ENCODE measurements around the gene SLC16A7.
"Not testable (repeated sequence)": the region's sequence is repeated elsewhere in the genome, so short reads cannot be mapped to it uniquely, and the experiment has no call there.

SLC16A7 gene

DNA sequence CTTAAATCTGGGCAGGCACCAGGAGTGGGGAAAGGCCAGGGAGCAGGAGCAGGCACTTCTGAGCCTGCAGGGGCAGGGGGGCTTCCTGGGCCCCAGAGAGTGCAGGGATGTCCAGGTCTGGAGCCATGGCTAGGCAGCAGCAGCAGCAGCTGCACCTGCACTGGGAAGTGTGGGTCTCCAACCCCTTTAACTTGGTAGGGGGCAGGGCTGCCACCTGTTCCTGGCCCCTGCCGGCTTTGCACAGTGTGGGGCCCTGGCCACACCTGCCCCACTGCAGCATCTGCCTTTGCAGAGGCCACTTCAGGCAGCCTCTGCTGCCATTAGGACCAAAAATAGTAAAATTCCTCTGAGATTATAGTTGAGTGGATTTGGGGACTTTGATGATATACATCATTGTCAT is 138.5 kb downstream of the SLC16A7 start:
- no peak for DNase-seq (ENCODE audit: low read depth in 1 of 2, low spot score in 1 of 2)

DNA sequence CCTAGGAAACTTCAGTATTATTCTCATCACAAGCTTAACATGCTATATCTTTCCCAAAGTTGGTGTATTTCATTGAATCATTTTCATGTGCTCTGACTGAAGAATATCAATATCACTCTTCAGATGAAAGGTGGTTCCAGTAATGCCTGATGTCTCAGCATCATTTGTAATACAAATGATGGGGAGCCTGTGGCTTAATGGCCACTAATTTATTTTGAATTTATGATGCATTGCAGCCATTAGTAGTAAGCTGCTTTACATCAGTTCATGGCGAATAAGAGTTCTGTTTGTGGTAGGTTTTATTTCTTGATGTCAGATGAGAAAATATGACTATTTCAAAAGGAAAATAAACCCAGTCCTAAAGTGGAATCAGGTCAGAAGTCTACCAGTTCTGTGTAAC is 139.4 kb downstream of the SLC16A7 start:
- no peak for DNase-seq (ENCODE audit: low read depth in 1 of 2, low spot score in 1 of 2)

DNA sequence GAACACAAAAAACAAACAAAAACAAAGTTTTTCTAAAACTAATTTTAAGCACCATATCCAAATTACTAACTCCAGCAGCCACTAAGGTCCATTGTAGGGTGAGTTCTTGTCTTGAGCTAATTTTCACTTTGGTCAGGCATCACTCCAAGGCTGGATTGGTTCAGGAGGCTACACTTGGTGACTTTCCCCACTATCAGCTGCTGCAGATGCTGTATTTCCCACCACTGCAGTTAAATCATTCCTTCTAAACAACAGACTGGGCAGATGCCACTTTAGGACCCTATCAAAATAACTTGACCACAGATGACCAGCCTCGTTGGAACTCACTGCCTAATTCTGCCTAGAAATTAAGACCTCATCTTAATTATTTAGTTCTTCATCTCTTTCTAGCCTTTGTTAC is 140.5 kb downstream of the SLC16A7 start:
- DNase-seq (ENCODE audit: low read depth in 1 of 2, low spot score in 1 of 2), result no peak

DNA sequence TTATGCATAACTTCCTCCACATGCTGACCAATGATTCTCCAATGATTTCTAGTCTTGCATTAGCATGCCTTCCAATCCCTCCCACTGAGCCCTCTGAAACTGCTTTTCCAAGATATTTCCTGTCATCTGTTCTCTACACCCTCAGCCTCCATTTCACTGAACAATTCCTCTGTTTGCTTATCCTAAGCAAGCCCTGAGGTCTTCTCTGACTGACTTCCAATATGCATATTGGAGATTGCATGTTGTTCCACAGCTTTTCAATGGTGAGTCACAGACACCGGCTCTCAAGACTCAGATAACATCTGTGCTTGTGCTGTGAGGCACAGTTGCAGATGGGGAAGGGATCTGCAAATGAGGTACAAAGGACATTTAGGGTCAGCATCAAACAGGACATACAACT is 141.0 kb downstream of the SLC16A7 start:
- no peak for DNase-seq (ENCODE audit: low read depth in 1 of 2, low spot score in 1 of 2)

DNA sequence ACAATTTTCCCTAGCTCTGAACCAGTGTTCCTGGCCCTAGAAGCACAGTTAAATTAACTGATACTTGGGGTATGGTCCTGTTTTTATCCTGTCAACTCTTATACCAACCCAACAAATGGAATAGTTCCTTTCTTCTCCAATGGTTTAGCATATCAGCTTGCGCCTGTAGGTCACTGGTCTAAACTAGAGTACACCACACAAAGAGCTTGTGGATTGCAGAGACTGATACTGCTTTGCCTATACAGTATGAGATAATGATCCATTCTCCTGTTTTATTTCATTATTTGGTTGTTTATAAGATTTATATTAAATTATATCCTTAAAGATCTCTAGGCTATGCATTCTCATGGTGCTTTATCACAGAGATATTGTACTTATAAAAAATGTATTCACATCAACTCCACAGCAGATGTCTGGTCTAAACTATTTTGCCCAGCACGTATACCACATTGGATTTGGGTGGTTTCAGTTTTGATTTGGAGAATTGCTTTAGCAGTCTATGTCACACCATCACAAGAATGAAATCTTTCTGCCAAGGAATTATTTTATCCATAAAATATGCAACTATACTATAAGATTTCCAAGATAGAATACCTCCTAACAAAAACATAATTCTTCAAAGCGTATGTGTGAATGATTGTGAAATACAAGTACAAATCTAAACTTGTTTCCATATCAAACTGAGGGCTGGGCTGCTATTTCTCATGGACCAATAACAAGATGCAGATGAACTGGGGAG is 142.1 kb downstream of the SLC16A7 start:
- no peak for DNase-seq (ENCODE audit: low read depth in 1 of 2, low spot score in 1 of 2)

DNA sequence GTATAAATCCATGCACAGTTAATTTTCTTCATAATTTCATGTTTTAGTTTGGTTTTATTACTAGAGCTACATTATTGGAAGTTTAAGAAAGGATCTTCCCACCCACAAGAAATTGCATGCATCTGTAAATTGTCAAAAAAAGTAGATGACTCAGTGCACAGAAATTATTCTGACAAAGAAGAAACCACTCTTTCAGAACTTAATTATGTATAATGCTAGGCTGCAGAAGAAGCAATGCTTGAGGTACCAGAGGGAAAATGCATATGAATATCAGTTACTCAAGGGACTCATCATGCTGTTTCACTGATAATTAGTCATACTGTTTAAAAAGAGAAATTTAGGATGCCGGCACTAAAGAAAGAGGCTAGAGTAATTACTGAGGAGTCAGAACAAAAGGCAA is 147.0 kb downstream of the SLC16A7 start:
- no peak for DNase-seq (ENCODE audit: low read depth in 1 of 2, low spot score in 1 of 2)

DNA sequence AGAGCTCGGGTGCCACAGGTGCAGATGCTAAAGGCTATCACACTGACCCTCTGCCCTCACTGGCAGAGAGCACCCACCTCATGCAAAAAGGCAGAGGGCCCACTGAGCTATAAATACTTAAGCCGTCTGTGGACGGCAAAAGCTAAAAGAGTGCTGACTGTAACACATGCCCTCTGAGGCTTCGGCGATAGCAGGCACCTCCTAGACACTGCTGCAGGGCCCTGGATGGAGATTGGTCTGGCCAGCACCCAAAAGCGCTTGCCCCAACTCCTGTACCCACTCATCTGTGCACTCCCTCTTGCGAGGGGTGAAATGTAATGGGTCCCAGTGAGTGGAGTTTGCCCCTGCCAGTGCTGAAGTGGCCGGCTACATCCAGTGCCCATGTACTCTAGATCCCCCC is 148.7 kb downstream of the SLC16A7 start:
- DNase-seq (ENCODE audit: low read depth in 1 of 2, low spot score in 1 of 2), result no peak

DNA sequence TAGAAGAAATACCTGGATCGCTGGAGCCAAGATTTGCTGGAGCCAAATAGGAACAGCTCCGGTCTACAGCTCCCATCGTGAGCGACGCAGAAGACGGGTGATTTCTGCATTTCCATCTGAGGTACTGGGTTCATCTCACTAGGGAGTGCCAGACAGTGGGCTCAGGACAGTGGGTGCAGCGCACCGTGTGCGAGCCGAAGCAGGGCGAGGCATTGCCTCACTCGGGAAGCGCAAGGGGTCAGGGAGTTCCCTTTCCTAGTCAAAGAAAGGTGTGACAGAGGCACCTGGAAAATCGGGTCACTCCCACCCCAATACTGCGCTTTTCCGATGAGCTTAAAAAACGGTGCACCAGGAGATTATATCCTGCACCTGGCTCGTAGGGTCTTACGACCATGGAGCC is 155.3 kb downstream of the SLC16A7 start:
- not testable (repeated sequence) for DNase-seq (ENCODE audit: low read depth in 1 of 2, low spot score in 1 of 2)

DNA sequence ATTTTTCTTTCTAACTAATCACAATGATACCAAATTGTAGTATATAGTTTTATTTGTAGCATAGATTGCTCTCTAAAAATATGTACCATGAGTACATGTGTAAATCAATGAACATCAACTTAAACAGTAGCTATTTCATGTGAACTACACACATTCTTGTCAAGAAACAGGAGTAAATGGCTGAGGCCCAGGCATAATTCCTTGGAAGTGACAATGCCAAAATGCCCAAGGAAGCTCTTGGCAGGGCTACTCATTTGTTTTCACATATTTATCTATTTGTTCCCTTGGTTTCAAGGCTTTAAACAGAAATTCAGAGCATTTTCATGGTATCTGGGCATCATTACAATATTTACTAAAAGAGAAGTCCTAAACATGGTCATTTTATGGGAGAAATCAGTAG is 165.7 kb downstream of the SLC16A7 start:
- no peak for DNase-seq (ENCODE audit: low read depth in 1 of 2, low spot score in 1 of 2)

DNA sequence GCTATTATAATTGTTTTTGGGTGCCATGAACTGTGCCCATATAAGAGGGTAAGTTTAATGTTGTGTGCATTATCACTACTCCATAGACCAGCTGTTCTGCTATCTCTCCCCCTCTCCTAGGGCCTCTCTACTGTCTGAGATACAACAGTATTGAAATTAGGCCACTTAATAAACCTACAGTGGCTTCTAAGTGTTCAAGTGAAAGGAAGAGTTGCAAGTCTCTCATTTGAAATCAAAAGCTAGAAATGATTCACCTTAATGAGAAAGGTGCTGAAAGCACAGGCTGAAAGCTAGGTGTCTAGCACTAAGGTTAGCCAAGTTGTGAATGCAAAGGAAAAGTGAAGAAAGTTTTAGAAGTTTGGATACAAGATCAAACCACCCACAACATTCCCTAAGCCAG is 168.0 kb downstream of the SLC16A7 start:
- DNase-seq (ENCODE audit: low read depth in 1 of 2, low spot score in 1 of 2), result no peak

DNA sequence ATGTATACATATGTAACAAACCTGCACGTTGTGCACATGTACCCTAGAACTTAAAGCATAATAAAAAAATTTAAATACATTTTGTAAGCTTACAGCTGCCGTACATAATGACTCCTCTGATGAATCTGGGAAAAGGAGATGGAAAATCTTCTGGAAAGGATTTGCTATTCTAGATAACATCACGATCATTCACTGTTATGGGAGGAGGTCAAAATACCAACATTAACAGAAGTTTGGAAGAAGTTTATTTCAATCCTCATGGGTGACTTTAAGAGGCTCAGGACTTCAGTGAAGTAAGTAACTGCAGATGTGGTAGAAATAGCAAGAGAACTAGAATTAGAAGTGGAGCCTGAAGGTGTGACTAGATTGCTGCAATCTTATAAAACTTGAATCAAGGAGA is 172.2 kb downstream of the SLC16A7 start:
- no peak for DNase-seq (ENCODE audit: low read depth in 1 of 2, low spot score in 1 of 2)

DNA sequence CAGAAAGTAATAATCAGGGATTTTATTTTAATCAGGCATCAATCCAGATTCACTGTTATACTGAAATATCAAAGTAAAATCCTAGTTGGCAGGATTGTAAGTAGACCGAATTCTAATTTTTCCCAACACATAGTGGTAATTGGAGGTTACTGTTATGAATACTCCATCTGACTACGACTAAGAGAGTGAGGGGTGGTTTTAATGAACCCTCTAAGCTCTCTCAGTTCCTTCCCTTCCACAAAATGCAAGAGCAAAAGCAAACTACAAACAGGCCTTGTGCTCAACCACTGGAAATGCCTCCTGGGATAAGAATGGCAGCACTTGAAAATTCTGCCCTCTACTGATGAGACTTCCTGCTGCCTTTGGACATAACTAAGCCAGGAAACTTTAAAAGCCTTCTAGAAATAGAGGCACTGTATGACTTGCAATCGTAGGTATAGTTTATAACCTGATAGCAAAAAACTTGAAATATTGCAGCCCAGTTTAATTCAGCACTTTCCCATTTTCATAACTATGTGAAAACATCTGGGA is 184.8 kb downstream of the SLC16A7 start:
- DNase-seq (ENCODE audit: low read depth in 1 of 2, low spot score in 1 of 2), result no peak

DNA sequence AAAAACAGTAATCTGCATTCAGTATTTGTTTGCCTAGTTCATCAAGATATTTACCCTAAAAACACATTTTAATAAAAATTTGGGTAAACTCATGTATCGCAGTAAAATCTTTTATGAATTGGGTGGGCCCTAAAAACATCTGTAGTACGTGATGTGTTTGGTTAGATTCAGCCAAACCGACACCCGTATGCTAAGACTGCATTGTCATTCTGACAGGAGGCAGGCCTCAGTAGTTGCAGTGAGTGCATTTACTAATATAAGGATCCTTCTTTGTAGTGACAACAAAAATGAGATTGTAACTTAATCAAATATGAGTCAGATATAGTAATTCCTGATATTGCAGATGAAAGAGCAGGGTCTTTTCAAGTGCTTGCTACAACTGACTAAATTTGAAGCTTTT is 191.8 kb downstream of the SLC16A7 start:
- no peak for DNase-seq (ENCODE audit: low read depth in 1 of 2, low spot score in 1 of 2)

DNA sequence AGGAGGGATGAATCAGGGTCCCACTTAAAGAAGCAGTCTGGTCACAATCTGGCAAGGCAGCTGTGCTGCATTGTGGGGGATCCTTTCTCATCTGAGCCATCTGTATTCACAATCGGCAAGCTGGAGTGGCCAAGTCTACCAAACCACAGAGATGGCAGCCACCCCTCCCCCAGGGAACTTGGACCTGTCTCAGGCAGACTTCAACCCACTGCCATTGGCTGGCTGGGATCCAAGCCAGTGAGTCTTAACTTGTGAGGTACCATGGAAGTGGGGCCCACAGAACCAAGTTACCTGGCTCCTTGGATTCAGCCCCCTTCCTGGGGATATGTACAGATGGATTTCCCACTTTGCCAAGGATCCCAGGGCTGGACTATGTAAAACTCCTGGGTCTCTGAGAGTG is 196.8 kb downstream of the SLC16A7 start:
- DNase-seq (ENCODE audit: low read depth in 1 of 2, low spot score in 1 of 2), result no peak

DNA sequence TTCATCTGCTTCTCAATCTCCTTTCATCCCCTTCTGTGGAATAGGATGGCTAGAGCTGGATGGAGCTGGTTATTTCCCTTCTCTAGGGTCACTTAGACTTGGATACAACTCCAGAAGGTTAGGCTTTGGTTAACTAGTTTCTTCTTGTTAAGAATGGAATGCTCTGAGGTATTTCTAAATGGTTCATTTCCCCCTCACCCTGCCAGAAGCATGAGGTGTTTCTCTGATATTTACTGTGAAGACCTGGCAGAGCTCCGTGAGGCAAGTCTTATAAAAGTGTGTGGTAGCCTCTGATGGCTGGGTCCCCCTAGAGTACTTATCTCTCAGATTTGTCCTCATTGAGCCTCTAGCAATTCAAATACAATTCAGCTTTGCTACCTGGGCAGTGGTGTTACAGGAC is 207.9 kb downstream of the SLC16A7 start:
- DNase-seq (ENCODE audit: low read depth in 1 of 2, low spot score in 1 of 2), result no peak

DNA sequence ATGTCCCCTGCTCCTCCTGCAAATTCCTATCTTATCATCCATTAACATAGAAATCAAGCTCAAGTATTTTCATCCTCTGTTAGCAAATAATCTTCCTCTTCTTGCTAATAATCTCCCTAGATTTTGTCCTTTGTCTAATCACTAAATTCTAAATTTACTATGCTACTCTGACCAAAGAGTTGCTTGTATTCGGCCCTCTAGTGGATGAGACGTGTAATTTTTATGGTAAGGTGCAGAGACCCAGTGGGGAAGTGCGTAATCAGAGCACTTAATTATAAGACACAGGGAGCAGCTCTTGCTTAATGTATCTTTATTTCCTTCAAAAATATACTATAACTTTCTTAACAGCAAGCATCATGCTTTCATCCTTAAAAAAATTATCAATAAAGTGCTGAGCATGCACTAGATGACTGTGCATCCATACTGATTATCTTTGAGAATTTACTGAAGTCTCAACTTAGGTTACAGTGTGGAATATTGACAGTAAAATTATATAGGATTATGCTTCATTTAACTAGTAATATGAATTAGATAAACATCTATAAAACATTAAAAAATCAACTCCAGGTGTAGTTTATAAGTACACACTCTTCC is 212.6 kb downstream of the SLC16A7 start:
- DNase-seq (ENCODE audit: low read depth in 1 of 2, low spot score in 1 of 2), result no peak

DNA sequence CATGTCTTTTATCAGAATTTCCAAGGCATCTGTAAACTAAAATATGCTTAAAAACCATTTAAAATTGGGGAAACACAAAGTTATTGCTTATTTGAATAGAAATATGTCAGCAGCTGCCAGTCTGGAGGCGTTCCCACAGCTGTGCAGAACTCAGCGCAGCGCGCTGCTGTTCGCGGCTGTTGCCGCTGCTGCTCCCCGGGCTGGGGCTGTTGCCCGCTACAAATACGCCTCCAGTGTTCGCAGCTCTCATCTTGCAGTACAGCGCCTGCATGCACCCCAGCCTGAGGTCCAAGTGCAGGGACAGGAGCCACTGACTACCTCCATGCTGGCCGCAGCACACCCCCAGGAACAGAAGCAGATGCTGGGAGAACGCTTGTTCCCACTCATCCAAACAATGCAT is 216.2 kb downstream of the SLC16A7 start:
- no peak for DNase-seq (ENCODE audit: low read depth in 1 of 2, low spot score in 1 of 2)

DNA sequence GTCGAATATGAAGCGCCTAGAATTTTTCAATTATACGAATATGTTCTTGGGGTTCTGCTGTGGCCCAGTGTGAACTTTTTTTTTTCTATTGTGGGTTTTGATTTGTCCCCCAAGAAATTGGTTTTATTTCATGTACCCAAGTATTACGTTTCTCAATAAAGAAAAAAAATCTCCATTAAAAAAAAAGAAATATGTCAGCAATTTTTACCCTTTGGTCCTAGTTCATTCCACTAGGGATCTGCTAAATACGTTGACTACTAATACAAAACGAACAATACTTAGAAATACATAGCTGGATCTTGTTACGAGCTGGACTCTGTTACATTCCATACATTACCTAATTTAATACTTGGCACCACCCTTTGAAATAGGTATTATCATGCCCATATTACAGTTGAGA is 216.9 kb downstream of the SLC16A7 start:
- no peak for DNase-seq (ENCODE audit: low read depth in 1 of 2, low spot score in 1 of 2)

DNA sequence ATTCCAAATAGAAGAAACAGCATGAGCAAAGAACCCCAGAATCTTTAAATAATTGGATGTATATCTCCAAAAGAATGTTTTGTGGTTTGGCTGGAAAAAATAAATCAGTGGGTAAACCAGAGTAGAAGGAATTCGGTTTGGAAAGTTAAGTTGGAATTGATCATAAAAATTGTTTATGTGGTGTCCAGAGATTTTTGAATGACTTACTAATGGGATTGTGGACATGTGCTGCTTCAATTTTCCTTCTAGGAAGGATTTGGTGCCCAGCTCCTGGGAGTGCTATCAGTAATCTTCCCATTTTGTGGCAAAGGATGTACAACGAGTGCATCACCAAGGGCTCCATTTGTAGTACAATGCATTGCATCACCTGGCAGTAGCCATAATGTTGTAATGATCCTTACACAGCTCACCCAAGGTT is 224.8 kb downstream of the SLC16A7 start:
- no peak for DNase-seq (ENCODE audit: low read depth in 1 of 2, low spot score in 1 of 2)

DNA sequence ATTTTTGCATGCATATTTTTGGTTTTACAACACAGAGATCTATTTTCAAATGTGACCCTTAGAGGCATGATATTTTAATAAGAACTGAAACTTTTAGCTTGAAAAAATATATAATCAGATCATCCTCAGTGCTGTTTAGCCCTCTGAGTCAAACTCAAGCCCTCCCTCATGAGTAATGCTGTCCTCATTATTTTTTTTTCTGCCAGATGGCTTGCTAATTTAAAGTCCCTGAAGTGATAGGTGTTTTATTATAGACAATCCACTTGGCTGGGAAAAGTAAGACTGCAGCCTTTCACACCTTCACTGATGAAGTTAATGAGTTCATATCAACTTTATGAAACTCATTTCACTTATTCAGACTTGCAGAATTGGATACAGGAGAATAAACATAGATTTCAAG is 227.7 kb downstream of the SLC16A7 start:
- DNase-seq (ENCODE audit: low read depth in 1 of 2, low spot score in 1 of 2), result no peak

DNA sequence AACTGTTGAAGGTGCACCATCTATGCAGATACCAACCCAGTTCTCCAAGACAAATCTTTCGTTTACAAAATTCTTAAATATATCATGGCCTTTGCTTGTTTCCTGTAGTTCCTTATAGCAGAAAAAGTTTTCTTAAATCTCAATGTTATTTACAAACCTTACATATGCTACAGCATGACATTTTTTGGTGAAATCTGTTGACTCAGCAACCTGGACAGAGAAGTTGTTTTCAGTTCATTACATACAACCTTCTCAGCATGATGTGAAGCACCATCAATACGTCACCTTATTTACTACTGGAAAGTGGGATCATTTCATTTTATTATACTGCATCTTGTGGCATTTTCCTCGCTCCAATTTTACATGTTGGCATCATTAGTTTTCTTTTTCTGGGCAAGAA is 231.9 kb downstream of the SLC16A7 start:
- no peak for DNase-seq (ENCODE audit: low read depth in 1 of 2, low spot score in 1 of 2)

DNA sequence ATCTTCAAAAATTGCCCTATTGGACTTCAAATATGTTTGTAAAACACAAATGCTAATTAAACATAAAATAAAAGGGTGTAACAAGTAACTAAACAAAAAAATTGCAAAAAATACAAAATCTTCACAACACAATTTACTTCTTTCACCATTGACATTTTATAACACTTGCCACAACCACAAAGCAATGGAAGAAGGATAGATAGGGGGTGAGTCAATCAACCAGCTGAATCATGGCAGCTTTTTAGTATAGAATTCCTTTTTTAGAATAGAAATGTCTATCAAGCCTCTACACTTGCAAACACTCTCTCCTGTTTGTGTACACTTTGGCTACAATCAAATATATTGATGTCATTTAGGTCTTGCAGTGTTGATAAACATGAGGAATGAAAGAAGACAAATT is 232.7 kb downstream of the SLC16A7 start:
- no peak for DNase-seq (ENCODE audit: low read depth in 1 of 2, low spot score in 1 of 2)

DNA sequence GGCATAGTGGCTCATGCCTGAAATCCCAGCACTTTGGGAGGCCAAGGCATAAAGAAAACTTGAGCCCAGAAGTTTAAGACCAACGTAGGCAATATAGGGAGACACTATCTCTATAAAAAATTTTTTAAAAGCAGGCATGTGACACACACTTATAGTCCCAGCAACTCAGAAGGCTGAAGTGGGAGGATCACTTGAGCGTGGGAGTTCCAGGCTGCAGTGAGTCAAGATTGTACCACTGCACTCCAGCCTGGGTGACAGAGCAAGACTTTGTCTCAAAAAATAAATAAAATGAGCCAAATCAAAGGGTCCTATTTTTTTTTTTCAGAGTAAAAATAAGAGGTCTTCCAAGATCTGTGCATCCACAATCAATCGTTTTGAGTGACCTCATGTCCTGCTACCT is 237.6 kb downstream of the SLC16A7 start:
- no peak for DNase-seq (ENCODE audit: low read depth in 1 of 2, low spot score in 1 of 2)

All from activated T-helper 1 cell treated with anti-CD3 and anti-CD28 coated beads, Interleukin-2, amount 50 U/mL, for 16 hours (primary cell).